Measurements from ENCODE around the gene MXD3.
A peak's percentile ranks its signal among the peaks of the same experiment; 100 is the strongest.
"Not testable (repeated sequence)": the region's sequence is repeated elsewhere in the genome, so short reads cannot be mapped to it uniquely, and the experiment has no call there.

Gene MXD3

DNA sequence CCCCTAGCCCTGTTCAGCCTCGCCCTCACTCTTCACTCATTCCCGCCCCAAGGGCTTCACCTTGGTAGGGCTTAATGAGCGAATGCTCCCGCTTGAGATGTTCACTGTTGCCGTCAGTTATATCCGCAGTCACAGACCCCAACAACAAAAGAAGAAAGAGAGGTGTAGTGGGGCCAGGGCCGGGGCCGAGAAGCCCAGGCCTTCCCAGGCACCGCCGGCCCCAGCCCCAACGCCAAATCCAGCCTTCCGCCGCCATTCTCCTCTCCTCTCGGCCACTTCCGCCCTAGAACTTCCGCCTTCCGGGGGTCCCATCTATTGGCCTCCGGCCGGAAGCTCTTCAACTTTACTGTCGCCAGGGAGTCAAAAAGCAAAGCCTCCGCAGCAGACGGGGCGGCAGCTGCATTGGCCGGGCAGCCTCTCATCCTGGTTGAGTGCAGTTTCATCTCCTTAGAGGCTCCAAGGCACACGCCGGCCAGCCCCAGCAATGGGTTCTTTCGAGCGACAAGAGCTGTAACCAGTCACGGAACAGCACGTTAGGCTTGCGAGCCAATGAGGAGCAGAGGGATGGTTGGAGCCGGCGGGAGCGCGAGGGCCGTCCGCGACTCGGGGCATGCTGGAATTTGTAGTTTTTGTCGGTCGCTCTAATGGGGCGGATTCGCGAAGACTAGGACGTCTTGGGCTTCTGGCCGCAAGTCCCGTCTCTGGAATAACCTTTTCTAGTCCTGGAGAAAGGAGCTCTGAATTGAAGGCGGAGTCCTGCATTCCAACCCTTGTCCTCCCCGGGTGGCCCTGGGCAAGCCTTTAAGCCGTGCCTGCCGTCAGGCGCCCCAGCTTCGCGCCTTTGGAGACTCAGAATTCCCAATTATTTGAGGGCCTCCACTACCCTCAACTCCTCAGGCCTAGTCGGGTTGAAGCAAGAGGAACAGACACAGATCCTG, 40.0 kb upstream of the MXD3 start, which contains the start of gene LMAN2:
LMAN2 (minus strand) TSS at position 277 of the 938 bp plus-strand sequence; CDS start at position 256, 21 bp downstream.
- ATAC-seq (ENCODE audit: low read depth) (peak; percentile 96), DNase-seq (ENCODE audit: low spot score in 2 of 2) (peak; percentile 89 to 92)
- peaks cover 10% of the 10 kb centered on the region for H3K36me3 Mint-ChIP-seq
- no peaks in the 10 kb centered on the region for H3K27me3 Mint-ChIP-seq
- peaks cover 2% of the 10 kb centered on the region for H3K9me3 Mint-ChIP-seq
- H3K4me1 Mint-ChIP-seq, result peaks cover 31% of the 10 kb centered on the region
- H3K27ac Mint-ChIP-seq, result peak within 1 kb of the TSS; percentile 97
- H3K4me3 Mint-ChIP-seq, result peak within 1 kb of the TSS; percentile 98

DNA sequence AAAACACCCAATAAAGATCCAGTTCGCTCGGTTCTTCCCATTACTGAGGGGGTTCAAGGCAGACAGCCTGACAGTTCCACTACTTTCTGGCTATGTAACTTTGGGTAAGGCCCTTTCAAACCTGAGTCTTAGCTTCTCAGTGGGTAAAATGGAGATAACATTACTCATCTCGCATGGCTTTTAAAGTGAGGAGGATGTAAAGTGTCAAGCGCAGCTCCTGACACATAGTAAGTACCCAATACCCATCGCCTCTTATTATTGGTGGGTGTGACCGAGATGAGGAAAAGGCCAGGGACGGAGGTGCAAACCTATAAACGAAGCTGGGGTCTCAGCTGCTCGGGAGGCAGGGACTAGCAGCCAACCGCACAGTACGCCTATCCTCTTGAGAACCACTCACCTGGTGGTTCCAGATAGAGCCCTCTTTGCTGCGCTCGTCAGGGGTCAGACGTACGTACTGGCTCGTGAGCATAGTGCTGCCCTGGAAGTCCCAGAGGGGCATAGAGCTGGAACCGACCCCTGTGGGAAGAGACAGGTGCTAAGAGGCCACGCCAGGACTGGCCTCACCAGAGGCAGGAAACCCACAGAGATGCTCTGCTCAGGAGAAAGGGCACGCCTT, 39.2 kb upstream of the MXD3 start:
- ATAC-seq (ENCODE audit: low read depth), result no peak
- Mint-ChIP-seq H3K4me1 (peaks cover 26% of the 10 kb centered on the region), H3K4me3 (peak overlapping the region; percentile 98), H3K27ac (peak overlapping the region; percentile 97), H3K36me3 (peaks cover 10% of the 10 kb centered on the region), H3K27me3 (no peaks in the 10 kb centered on the region), H3K9me3 (peaks cover 2% of the 10 kb centered on the region)
- no peak for DNase-seq (ENCODE audit: low spot score in 2 of 2)

DNA sequence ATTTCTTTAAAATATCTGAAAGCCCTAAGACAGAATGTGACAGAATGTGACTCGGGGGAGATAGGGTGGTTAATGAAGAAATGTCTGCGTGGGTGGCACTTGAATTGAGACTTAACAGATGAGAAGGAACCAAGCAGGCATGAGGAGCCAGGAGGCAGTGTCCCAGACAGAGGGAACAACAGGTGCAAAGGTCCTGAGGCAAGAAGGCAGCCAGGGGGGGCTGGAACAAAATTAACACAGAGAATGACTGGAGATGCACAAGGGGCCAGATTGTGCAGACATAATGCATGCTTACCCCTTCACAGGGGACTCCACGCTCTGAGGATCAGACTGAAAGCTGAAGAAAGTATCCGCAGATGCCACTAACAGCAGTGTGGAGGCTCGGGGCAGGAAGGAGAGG, 38.1 kb upstream of the MXD3 start:
- DNase-seq (ENCODE audit: low spot score in 2 of 2) (no peak), ATAC-seq (ENCODE audit: low read depth) (no peak)
- peak overlapping the region; percentile 98 for H3K4me3 Mint-ChIP-seq
- H3K27me3 Mint-ChIP-seq, result no peaks in the 10 kb centered on the region
- peaks cover 11% of the 10 kb centered on the region for H3K36me3 Mint-ChIP-seq
- H3K27ac Mint-ChIP-seq, result peak overlapping the region; percentile 40
- H3K4me1 Mint-ChIP-seq, result peaks cover 22% of the 10 kb centered on the region
- peaks cover 2% of the 10 kb centered on the region for H3K9me3 Mint-ChIP-seq

DNA sequence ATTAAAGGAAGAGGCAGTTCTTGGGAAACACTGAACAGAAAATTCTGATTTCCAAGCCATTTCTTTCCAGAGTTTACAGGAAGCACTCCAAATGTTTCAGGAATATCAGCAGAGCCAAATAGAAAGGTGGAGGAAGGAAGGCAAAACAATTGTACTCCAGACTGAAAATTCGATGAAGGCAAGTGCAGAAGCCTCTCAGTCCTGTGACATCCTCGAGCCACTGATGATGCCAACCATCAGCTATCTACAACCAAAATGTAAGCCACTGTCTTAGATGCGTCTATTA, 37.6 kb upstream of the MXD3 start:
- Mint-ChIP-seq H3K4me1 (peaks cover 17% of the 10 kb centered on the region), H3K36me3 (peaks cover 12% of the 10 kb centered on the region), H3K27me3 (no peaks in the 10 kb centered on the region), H3K27ac (no peak overlapping the region), H3K4me3 (peak overlapping the region; percentile 48), H3K9me3 (no peaks in the 10 kb centered on the region)
- ATAC-seq (ENCODE audit: low read depth) (no peak), DNase-seq (ENCODE audit: low spot score in 2 of 2) (no peak)

DNA sequence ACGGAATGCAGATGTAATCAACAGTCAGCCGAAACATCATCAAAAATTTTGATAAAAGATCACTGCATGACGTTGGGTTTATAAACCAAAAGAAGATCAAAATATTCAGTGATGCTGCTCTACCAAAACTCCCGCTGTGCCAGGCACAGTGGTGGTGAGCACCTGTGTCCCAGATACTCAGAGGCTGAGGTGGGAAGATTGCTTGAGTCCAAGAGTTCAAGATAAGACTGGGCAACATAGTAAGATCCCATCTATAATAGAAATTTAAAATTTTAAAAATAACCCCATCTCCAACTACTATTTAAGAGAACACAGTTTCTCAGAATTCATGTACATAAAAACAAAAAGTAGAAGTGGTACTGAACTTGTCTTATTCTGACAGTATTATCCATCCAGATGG, 36.0 kb upstream of the MXD3 start:
- Mint-ChIP-seq H3K27ac (no peak overlapping the region), H3K4me3 (no peak overlapping the region), H3K9me3 (no peaks in the 10 kb centered on the region), H3K36me3 (peaks cover 14% of the 10 kb centered on the region), H3K4me1 (peaks cover 20% of the 10 kb centered on the region), H3K27me3 (no peaks in the 10 kb centered on the region)
- DNase-seq (ENCODE audit: low spot score in 2 of 2) (no peak), ATAC-seq (ENCODE audit: low read depth) (no peak)

DNA sequence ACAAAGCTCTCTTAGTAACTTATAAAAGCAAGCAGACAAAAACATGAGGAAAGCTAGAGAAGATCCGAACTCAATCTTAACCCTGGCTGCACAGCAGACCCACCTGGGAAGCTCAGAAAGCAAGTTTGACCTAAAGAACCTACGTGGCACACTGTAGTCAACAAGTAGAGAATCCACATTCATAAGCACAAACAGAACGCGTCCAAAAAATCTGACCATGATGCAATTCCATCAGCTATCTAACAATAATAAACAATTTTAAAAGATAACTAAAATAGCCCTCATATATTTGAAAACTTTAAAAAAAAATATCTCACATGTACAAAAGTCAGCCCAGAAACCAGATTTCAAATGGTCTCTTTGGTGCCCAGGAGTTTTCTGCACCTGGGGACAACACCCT, 35.1 kb upstream of the MXD3 start:
- ATAC-seq (ENCODE audit: low read depth), result no peak
- Mint-ChIP-seq H3K36me3 (peaks cover 15% of the 10 kb centered on the region), H3K4me3 (no peak overlapping the region), H3K9me3 (no peaks in the 10 kb centered on the region), H3K27ac (no peak overlapping the region), H3K4me1 (peaks cover 20% of the 10 kb centered on the region), H3K27me3 (no peaks in the 10 kb centered on the region)
- DNase-seq (ENCODE audit: low spot score in 2 of 2), result no peak

DNA sequence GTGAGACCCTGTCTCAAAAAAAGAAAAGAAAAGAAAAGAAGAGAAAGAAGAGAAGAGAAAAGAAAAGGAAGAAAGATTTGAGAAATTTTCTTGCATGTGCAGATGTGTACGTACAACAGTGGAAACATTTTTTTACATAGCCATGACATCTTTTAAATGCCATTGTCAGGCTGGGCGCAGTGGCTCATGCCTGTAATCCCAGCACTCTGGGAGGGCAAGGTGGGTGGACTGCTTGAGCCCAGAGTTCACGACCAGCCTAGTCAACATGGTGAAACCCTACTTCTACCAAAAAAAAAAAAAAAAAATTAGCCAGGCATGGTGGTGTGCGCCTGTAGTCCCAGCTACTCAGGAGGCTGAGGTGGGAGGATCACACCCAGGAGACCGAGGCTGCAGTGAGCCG, 33.2 kb upstream of the MXD3 start:
- H3K4me1 Mint-ChIP-seq, result peaks cover 15% of the 10 kb centered on the region

DNA sequence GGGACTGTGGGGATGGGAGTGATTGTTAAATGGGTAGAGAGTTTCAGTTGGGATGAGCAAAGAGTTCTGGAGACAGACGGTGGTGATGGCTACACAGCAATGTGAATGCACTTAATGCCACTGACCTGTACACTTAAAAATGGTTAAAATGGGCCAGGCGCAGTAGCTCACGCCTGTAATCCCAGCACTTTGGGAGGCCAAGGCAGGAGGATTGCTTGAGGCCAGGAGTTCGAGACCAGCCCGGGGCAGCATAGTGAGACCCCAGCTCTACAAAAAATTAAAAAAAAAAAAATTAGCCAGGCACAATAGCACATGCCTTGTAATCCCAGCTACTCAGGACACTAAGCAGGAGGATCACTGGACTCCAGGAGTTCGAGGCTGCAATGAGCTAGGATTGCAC, 32.1 kb upstream of the MXD3 start:
- Mint-ChIP-seq H3K4me1 (peaks cover 13% of the 10 kb centered on the region), H3K27me3 (no peaks in the 10 kb centered on the region), H3K4me3 (no peak overlapping the region), H3K36me3 (peaks cover 17% of the 10 kb centered on the region), H3K27ac (no peak overlapping the region), H3K9me3 (no peaks in the 10 kb centered on the region)
- DNase-seq (ENCODE audit: low spot score in 2 of 2), result no peak
- no peak for ATAC-seq (ENCODE audit: low read depth)

More for the DNA sequence above, 33.2 kb upstream of the MXD3 start:
- ATAC-seq (ENCODE audit: low read depth) (no peak), DNase-seq (ENCODE audit: low spot score in 2 of 2) (no peak)
- H3K27me3 Mint-ChIP-seq, result no peaks in the 10 kb centered on the region
- no peak overlapping the region for H3K27ac Mint-ChIP-seq
- no peak overlapping the region for H3K4me3 Mint-ChIP-seq
- peaks cover 17% of the 10 kb centered on the region for H3K36me3 Mint-ChIP-seq
- H3K9me3 Mint-ChIP-seq, result no peaks in the 10 kb centered on the region

DNA sequence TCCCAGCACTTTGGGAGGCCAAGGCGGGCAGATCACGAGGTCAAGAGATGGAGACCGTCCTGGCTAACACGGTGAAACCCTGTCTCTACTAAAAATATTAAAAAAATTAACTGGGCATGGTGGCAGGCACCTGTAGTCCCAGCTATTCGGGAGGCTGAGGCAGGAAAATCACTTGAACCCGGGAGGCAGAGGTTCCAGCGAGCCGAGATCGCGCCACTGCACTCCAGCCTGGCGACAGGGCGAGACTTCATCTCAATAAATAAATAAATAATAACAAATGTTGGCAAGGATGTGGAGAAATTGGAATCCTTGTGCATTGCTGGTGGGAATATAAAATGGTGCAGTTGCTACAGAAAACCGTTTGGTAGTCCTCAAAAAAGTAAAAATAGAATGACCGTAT, 31.3 kb upstream of the MXD3 start:
- H3K27ac Mint-ChIP-seq; H3K9me3 Mint-ChIP-seq; DNase-seq (ENCODE audit: low spot score in 2 of 2); ATAC-seq (ENCODE audit: low read depth); H3K4me3 Mint-ChIP-seq; H3K27me3 Mint-ChIP-seq: not testable (repeated sequence)
- Mint-ChIP-seq H3K4me1 (peaks cover 13% of the 10 kb centered on the region), H3K36me3 (peaks cover 17% of the 10 kb centered on the region)

DNA sequence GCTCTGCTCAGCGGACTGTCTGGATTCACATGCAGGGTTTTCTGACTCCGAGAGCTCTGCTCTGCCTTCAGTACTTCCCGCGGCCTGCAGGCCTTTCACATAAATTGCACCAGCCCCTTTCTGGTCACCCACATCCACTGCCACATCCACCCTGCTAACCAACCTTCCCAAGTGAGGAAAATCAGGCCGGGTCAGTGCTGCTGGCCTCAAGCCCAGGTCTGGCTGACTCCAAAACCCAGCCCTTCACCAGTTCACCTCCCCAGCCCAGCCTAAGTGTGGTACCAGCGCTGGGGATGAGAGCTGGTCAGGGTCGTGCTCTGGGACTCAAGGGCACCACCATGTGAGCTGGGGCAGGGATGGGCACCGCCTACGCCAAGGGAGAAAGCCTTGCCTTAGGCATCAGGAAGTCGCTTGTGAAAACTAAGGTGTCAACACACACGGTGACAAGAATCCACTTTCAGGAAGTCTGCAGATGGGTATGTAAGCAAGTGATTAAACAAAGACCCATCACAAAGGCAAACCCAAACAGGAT, 27.5 kb upstream of the MXD3 start:
- ATAC-seq (ENCODE audit: low read depth) (no peak), DNase-seq (ENCODE audit: low spot score in 2 of 2) (no peak)
- Mint-ChIP-seq H3K4me3 (no peak overlapping the region), H3K36me3 (peaks cover 26% of the 10 kb centered on the region), H3K27ac (no peak overlapping the region), H3K27me3 (no peaks in the 10 kb centered on the region), H3K4me1 (peaks cover 13% of the 10 kb centered on the region), H3K9me3 (no peaks in the 10 kb centered on the region)

DNA sequence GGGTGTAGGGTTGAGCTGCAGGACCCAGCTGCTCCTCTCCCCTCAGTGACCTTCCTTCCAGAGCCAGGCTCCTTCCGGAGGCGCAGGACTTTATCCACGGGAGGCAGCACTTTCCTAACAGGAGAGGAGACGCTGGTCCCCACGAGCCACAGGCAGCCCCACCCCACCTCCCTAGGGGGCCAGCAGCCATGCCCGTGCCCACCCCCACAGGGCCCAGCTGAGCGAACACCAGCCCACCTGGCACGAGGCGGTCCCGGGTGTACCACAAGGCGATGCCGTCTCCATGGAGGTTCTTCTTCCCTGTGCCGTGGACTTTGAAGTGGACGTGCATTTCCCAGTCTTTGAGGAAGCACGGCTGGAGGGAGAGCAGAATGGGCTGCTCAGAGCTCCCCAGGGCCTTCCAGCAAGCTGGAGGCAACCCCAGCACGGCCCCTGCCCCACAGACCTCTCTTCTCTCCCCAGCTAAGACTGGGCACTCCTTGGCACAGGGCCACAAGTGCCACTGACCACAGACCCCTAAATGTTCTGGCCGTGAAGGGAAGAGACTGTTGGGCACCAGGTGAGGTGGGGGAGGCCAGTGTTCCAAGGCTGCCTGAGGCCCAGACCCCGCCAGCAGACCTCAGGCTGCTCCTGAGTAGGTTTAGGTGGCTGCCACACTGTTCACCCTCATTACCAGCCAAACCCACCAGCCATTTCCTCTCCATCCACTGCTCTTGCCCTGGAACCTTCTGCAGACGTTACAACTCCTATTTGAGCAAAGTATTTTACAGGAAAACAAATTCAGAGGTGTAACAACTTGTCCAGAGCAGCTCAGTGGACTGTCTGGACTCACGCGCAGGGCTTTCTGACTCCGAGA, 26.8 kb upstream of the MXD3 start:
- Mint-ChIP-seq H3K27ac (no peak overlapping the region), H3K36me3 (peaks cover 29% of the 10 kb centered on the region), H3K9me3 (no peaks in the 10 kb centered on the region)

DNA sequence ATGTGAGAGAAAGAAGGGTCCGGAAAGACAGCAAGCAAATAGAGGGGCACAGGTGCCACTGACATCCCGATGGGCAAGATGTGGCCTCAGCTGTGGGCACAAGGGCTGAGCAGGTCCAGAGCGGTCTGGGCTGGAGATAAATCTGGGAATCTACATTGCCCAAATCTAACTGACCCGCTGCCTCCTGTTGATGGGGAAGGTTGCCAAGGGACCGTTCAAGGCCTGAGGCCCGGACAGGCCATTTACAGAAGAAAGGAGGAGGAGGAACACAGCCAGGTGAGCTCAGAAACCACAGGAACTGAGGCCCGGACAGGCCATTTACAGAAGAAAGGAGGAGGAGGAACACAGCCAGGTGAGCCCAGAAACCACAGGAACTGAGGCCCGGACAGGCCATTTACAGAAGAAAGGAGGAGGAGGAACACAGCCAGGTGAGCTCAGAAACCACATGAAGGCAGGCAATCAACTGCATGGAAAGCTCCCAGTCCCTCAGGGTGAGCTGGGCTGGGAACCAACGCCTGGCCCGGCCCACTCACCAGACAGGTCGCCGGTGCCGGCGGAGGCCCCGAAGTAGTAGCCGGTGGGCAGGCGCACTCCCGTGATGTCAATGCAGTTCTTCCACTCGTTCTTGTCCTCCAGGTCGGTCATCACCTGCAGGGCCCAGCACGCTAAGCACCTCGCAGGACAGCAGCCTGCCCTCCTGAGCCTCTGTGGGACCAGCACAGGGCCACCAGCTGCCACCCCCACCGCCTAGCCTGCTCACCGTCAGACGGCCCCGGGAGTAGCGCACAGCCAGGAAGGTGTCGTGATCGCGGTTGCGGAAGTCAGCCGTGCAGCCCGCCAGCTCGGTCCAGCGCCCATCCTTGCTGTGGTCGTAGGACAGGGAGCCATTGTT, 25.2 kb upstream of the MXD3 start:
- no peaks in the 10 kb centered on the region for H3K9me3 Mint-ChIP-seq
- H3K4me1 Mint-ChIP-seq, result peaks cover 8% of the 10 kb centered on the region
- H3K27me3 Mint-ChIP-seq, result no peaks in the 10 kb centered on the region
- no peak for DNase-seq (ENCODE audit: low spot score in 2 of 2)
- no peak for ATAC-seq (ENCODE audit: low read depth)
- peaks cover 33% of the 10 kb centered on the region for H3K36me3 Mint-ChIP-seq
- peak overlapping the region; percentile 64 for H3K27ac Mint-ChIP-seq
- H3K4me3 Mint-ChIP-seq, result no peak overlapping the region

More for the DNA sequence above, 26.8 kb upstream of the MXD3 start:
- no peaks in the 10 kb centered on the region for H3K27me3 Mint-ChIP-seq
- ATAC-seq (ENCODE audit: low read depth) (no peak), DNase-seq (ENCODE audit: low spot score in 2 of 2) (no peak)
- H3K4me1 Mint-ChIP-seq, result peaks cover 11% of the 10 kb centered on the region
- no peak overlapping the region for H3K4me3 Mint-ChIP-seq

DNA sequence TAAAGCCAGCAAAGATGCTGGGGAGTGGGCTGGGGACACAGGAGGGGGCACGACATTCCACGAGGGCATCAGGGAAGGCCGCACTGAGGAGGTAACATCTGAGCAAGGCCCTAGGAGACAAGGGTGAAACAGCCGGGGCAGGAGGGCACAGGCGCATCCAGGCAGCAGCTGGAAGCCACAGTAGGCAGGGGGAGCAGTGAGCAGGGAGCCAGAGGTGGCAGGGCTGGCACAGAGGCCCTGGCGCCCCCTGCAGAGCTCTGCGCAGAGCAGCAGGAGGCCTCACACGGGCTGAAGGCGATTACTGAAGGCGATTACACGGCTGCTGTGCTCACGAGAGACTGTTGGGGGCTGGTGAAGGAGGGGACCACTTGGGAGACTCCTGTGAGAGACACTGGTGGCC, 24.4 kb upstream of the MXD3 start:
- Mint-ChIP-seq H3K27ac (peak overlapping the region; percentile 64), H3K9me3 (no peaks in the 10 kb centered on the region), H3K36me3 (peaks cover 30% of the 10 kb centered on the region), H3K4me1 (peaks cover 9% of the 10 kb centered on the region), H3K27me3 (no peaks in the 10 kb centered on the region), H3K4me3 (no peak overlapping the region)
- DNase-seq (ENCODE audit: low spot score in 2 of 2), result no peak
- peak; percentile 65 for ATAC-seq (ENCODE audit: low read depth)

All from memory B cell (primary cell).